Right lobe of liver (tissue), 6 donors: ENCODE measurements around the gene LMX1B. TPM values are rescaled to one million over a fixed set of nuclear protein-coding genes. Genes with fewer than 3 reads are reported as not detected.
A peak's percentile ranks its signal among the peaks of the same experiment; 100 is the strongest.

Source experiments
- ATAC-seq, 4 donors: fragments of 200-7000 bp; cut with Tn5 transposase; one replicate each; pipeline ENCODE4 v1.9.1; 2020; ENCODE audit warnings: mild to moderate bottlenecking in 4 of 4, moderate library complexity in 4 of 4
- DNase-seq, 3 donors: peaks; one replicate each; pipeline ENCODE4 v3.0.0-alpha.2; 2020
- H3K27ac ChIP-seq, 3 donors: fragments of 200-600 bp; one replicate each; pipeline ENCODE4 v1.8.0; 2022
- H3K27me3 ChIP-seq, 2 donors: fragments of 200-600 bp; one replicate each; pipeline ENCODE4 v1.8.0; 2022
- H3K36me3 ChIP-seq, 4 donors: fragments of 200-600 bp; sonication (generic) in 1 of 4; one replicate each; pipeline versions ENCODE4 v1.5.1 to v1.8.0; 2017 to 2022; ENCODE audit warnings: control low read depth in 1 of 4
- H3K4me1 ChIP-seq, 4 donors: fragments of 200-600 bp; sonication (generic) in 1 of 4; one replicate each; pipeline versions ENCODE4 v1.5.1 to v1.8.0; 2017 to 2022; ENCODE audit warnings: control low read depth in 1 of 4
- H3K4me3 ChIP-seq, 3 donors: fragments of 200-600 bp; one replicate each; pipeline ENCODE4 v1.8.0; 2022
- H3K9me3 ChIP-seq, 4 donors: fragments of 200-600 bp; sonication (generic) in 1 of 4; one replicate each; pipeline versions ENCODE4 v1.5.1 to v1.8.0; 2017 to 2022; ENCODE audit warnings: control low read depth in 1 of 4
- POLR2A ChIP-seq: fragments of 450-650 bp; IDR thresholded peaks from one replicate; pipeline ENCODE4 v1.6.1; 2017; ENCODE audit warnings: antibody characterized with exemption, mild to moderate bottlenecking
- WGBS: methylation state at CpG from one replicate; pipeline ENCODE4 v1.1.6; 2018; ENCODE audit warnings: low coverage, low lambda C conversion rate; ENCODE audit not compliant: insufficient coverage; ENCODE audit errors: missing lambda C conversion rate; 5-methylcytosine and 5-hydroxymethylcytosine counted together
- intact Hi-C, 2 donors: fragments of 100-400 bp; cut with DNase I; formaldehyde crosslinking; loops; one replicate each; pipeline versions ENCODE4 v1.11.2 to v1.14.1; 2022
- total RNA-seq, 6 experiments: library from RNA; depleted of rRNA in 2 of 6; stranded (reverse); fragments of >200 nt in 2 of 6; fragmentation: NEBNext Ultra II Directional in 3 of 6; extraction: Animal tissue kit (Norgen Biotek cat#: 25700) in 3 of 6; gene quantifications; one replicate each; pipeline versions ENCODE4 v1.1.0 to v1.2.4, GENCODE V29; 2016 to 2023
- TF ChIP-seq, protein P1 (sequence below), 4 donors: fragments of 200-600 bp in 3 of 4; fragments of 450-650 bp in 1 of 4; IDR thresholded peaks; one replicate each; pipeline versions ENCODE4 v1.5.1 to v1.8.0; 2016 to 2022; ENCODE audit warnings: antibody characterized with exemption in 4 of 4, mild to moderate bottlenecking in 2 of 4
- donor health status: DM: no; HTN: yes; CAD: no.
- donor health status: DM: no; HTN: no; CAD: no.
- donor health status: DM: no; HTN: no; CAD: no.
- donor health status: DM: no; HTN: yes; CAD: no.
- donor health status: DM: no; HTN: yes; CAD: no.

Gene LMX1B
- total RNA-seq, 6 experiments from 2014 or later: not detected

DNA sequence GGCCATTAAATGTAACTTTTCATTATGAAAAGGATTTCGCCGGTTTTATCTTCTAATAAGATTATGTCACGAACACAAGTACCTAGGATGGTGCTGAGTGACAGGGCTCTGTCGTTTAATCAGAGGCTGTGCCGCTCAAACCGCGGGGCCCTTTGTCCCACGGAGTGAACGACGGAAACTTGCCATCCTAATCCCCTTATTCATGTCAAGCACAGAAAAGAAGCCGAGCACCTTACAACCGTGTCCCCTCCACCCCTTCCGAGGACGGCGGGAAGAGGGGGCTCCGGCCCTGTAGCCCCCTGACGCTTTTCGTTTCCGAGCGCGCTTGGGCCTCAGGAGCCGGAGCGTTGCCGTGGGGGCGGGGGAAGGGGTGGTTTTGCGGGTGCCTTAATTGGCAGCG lies 11.2 kb downstream of the LMX1B start:
- intact Hi-C loops: no loop called here
- TF ChIP-seq, protein P1, sequence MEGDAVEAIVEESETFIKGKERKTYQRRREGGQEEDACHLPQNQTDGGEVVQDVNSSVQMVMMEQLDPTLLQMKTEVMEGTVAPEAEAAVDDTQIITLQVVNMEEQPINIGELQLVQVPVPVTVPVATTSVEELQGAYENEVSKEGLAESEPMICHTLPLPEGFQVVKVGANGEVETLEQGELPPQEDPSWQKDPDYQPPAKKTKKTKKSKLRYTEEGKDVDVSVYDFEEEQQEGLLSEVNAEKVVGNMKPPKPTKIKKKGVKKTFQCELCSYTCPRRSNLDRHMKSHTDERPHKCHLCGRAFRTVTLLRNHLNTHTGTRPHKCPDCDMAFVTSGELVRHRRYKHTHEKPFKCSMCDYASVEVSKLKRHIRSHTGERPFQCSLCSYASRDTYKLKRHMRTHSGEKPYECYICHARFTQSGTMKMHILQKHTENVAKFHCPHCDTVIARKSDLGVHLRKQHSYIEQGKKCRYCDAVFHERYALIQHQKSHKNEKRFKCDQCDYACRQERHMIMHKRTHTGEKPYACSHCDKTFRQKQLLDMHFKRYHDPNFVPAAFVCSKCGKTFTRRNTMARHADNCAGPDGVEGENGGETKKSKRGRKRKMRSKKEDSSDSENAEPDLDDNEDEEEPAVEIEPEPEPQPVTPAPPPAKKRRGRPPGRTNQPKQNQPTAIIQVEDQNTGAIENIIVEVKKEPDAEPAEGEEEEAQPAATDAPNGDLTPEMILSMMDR (IDR thresholded peaks at IDR 0.05): no peak
- no peak for TF ChIP-seq POLR2A
- Histone ChIP-seq H3K27ac (no peak overlapping the region), H3K36me3 (no peaks in the 10 kb centered on the region), H3K9me3 (no peaks in the 10 kb centered on the region), H3K4me1 (peaks cover 0 to 15% (median 0%) of the 10 kb centered on the region in 4 donors), H3K4me3 (no peak overlapping the region), H3K27me3 (peaks cover 18 to 59% of the 10 kb centered on the region in 2 donors)
- ATAC-seq: no peak
- DNase-seq: no peak
- 5% methylated on average over 7 of the region's 27 CpGs for WGBS

DNA sequence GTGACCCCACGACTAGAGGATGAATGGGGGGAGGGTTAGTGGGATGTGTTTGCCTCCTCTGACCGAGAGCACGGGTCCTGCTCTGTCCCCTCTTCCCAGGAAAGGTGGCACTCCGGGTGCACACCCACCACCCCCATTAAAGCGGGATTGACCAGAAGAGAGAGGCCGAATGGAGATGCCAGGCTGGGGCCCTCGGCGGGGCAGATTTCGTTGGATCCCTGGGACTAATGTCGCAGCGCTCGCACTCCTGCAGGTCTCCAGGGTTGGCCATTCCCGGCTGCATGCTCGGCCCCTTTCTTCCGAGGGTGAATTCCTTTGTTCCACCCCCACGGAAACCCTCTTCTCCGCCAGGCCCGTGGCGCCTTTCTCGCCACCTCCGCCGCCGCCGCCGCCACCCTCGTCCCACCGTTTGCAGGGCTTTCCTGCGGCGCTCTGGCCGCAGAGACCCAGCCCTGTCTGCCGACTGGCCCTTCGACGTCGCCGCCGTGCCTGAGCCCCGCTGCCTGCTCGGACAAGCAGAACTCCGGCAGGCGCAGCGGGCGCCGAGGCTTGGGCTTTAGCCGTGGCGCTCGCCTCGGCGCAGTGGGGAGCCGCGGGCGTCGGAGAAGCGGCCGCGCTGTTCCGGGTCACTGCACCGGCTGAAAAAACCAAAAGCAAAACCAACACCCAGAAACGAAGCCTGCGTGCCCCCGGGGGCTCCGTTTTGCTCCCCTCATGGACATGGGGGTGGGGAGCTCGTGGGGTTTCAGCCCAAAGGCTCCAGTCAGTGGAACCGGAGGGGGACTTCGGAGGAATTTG lies 11.8 kb downstream of the LMX1B start:
- Histone ChIP-seq H3K4me1 (peaks cover 0 to 15% (median 0%) of the 10 kb centered on the region in 4 donors), H3K4me3 (peak overlapping the region; percentile 11 to 25 (median 21)), H3K36me3 (no peaks in the 10 kb centered on the region), H3K27ac (no peak overlapping the region), H3K27me3 (peaks cover 18 to 65% of the 10 kb centered on the region in 2 donors), H3K9me3 (no peaks in the 10 kb centered on the region)
- WGBS: 4% methylated on average over 36 of the region's 64 CpGs
- intact Hi-C loops: no loop called here
- DNase-seq (no peak), ATAC-seq (peak in 3 of 4 donors; percentile 10 to 32 (median 28))
- TF ChIP-seq, protein P1 (IDR thresholded peaks at IDR 0.05): no peak
- no peak for TF ChIP-seq POLR2A

DNA sequence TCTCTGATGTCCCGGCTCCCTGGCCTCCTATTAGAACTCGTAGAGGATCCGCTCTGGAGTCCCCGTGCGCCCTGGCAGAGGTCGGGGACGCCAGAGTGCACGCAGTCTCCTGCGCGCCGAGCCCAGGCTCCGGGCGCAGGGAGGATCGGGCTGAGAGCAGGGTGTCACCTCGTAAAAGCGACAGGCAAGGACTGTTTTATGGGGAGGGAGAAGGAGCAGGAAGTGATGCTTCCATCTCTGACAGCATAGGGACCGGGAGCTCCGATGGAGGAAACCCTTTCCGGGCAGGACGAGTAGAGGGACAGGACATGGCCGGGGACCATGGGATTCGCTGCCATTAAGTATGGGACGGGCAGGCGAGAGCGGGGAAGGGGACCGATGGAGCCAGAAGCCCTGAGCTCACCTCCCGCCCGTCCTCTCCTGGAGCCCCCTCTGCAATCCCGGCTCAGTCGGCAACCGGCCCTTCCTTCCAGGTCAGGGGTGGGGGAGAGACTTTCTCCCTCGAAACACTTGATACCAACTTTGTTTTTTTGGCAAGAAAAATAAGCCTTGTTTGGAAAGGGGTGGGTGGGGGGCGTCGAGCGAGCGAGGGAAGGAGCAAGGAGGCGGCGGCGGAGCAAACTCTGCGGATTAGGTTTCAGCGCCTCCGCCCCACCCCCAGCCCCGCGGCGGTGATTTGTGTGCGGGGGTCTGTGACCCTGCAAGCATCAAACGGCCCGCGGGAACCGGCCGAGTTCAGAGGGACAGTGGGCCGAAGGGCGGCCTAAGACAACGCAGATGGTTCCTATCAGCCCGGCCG lies 12.6 kb downstream of the LMX1B start:
- Histone ChIP-seq H3K36me3 (no peaks in the 10 kb centered on the region), H3K27me3 (peaks cover 18 to 69% of the 10 kb centered on the region in 2 donors), H3K9me3 (no peaks in the 10 kb centered on the region), H3K4me3 (peak overlapping the region; percentile 11 to 25 (median 21)), H3K4me1 (peaks cover 0 to 15% (median 0%) of the 10 kb centered on the region in 4 donors), H3K27ac (no peak overlapping the region)
- ATAC-seq (peak; percentile 5 to 36 (median 22)), DNase-seq (no peak)
- intact Hi-C loops: no loop called here
- 4% methylated on average over 18 of the region's 56 CpGs for WGBS
- TF ChIP-seq POLR2A: no peak
- TF ChIP-seq, protein P1 (IDR thresholded peaks at IDR 0.05): no peak

DNA sequence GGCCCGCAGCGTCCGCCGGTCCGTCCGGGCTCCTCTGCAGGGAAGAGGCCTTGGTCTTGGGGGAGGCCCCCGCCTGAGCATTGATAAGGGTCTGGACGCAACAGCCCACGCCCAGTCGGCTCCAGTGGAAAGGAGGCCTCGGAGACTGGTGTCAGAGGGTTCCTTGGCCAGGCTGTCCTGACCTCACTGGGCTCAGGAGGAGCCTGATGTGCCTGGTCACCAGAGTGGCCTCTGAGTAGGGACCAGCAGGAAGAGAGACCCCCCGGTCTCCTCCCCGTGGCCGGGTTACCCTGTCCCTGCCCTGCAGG lies 13.2 kb downstream of the LMX1B start:
- no peaks in the 10 kb centered on the region for H3K36me3 ChIP-seq
- peaks cover 18 to 69% of the 10 kb centered on the region in 2 donors for H3K27me3 ChIP-seq
- peaks cover 0 to 15% (median 0%) of the 10 kb centered on the region in 4 donors for H3K4me1 ChIP-seq
- H3K4me3 ChIP-seq: no peak overlapping the region
- TF ChIP-seq, protein P1 (IDR thresholded peaks at IDR 0.05): no peak
- no peak for TF ChIP-seq POLR2A
- no peak for DNase-seq
- intact Hi-C loops: no loop called here
- no peaks in the 10 kb centered on the region for H3K9me3 ChIP-seq
- no peak overlapping the region for H3K27ac ChIP-seq
- WGBS: no CpG with 5 or more reads among the region's 14 CpGs
- ATAC-seq: no peak
